H1 (cell line): ENCODE data around the gene AKR1B15. TPM values are rescaled to one million over a fixed set of nuclear protein-coding genes. Genes with fewer than 3 reads are reported as not detected.

Experiments used
- CTCF ChIA-PET: fragments of 300-600 bp; sonication (Branson Sonifier 250); formaldehyde crosslinking; loops from one replicate; lab custom pipeline; 2021; ENCODE audit not compliant: partially characterized antibody; lab: Charles Lee
- POLR2A ChIA-PET: fragments of 300-600 bp; sonication (Branson Sonifier 250); formaldehyde crosslinking; loops from one replicate; lab custom pipeline; 2021; ENCODE audit warnings: inconsistent platforms; ENCODE audit not compliant: partially characterized antibody; lab: Charles Lee
- DNase-seq, 2 experiments: peaks; one replicate each; pipeline versions ENCODE4 v3.0.0 to v3.0.0-alpha.2; 2010 to 2022; ENCODE audit warnings: low spot score in 2 of 2, low read depth in 1 of 2, mixed read lengths in 1 of 2
- FAIRE-seq: peaks from 2 replicates; lab custom pipeline; 2011; peaks lifted over from hg19 to GRCh38; lab: Jason Lieb, UNC
- H2AFZ ChIP-seq: 2 replicates; pipeline ENCODE4 v1.8.1; 2012; ENCODE audit warnings: low read length, inconsistent platforms
- H2AK5ac ChIP-seq: 2 replicates; pipeline ENCODE4 v1.6.1; 2013; ENCODE audit warnings: low read depth, low read length
- H2BK120ac ChIP-seq: replicated peaks from 2 replicates; pipeline ENCODE3; 2013; ENCODE audit warnings: low read depth, low read length, inconsistent platforms
- H2BK12ac ChIP-seq: 2 replicates; pipeline ENCODE4 v1.6.1; 2013; ENCODE audit warnings: low read depth, low read length
- H2BK15ac ChIP-seq: 2 replicates; pipeline ENCODE4 v1.6.1; 2013; ENCODE audit warnings: low read length
- H2BK20ac ChIP-seq: 2 replicates; pipeline ENCODE4 v1.6.1; 2013; ENCODE audit warnings: low read length
- H2BK5ac ChIP-seq: 2 replicates; pipeline ENCODE4 v1.6.1; 2013; ENCODE audit warnings: low read depth, low read length
- H3K14ac ChIP-seq: 2 replicates; pipeline ENCODE4 v1.6.1; 2013; ENCODE audit warnings: inconsistent platforms; ENCODE audit not compliant: insufficient read length
- H3K18ac ChIP-seq: 2 replicates; pipeline ENCODE4 v1.6.1; 2013; ENCODE audit warnings: low read length; ENCODE audit errors: extremely low read depth
- H3K23ac ChIP-seq: 2 replicates; pipeline ENCODE4 v1.6.1; 2013; ENCODE audit warnings: inconsistent platforms; ENCODE audit not compliant: insufficient read length
- H3K23me2 ChIP-seq: 2 replicates; pipeline ENCODE4 v1.6.1; 2013; ENCODE audit warnings: low read depth, low read length
- H3K27ac ChIP-seq: 2 replicates; pipeline ENCODE4 v1.6.1; 2011; ENCODE audit warnings: low read depth, low read length, inconsistent platforms
- H3K27me3 ChIP-seq, 4 experiments: replicated peaks in 1 of 4; 1 replicate in 1 of 4; 2 replicates in 3 of 4; pipeline versions ENCODE4 v1.6.1 to v1.8.1; 2011 to 2013; ENCODE audit warnings: low read length in 3 of 4, mild to moderate bottlenecking in 3 of 4, inconsistent platforms in 2 of 4, mixed read lengths in 2 of 4, moderate library complexity in 1 of 4; ENCODE audit not compliant: control insufficient read depth in 3 of 4, insufficient read depth in 3 of 4; ENCODE audit errors: extremely low read depth in 1 of 4
- H3K36me3 ChIP-seq, 4 experiments: 2 replicates each; pipeline versions ENCODE4 v1.6.1 to v1.8.1; 2011 to 2013; ENCODE audit warnings: mild to moderate bottlenecking in 4 of 4, low read length in 3 of 4, moderate library complexity in 2 of 4, control low read depth in 1 of 4, inconsistent platforms in 1 of 4; ENCODE audit not compliant: insufficient read depth in 4 of 4, control insufficient read depth in 2 of 4
- H3K4ac ChIP-seq: replicated peaks from 2 replicates; pipeline ENCODE3; 2013; ENCODE audit warnings: low read length, low read depth, mixed read lengths, inconsistent platforms; ENCODE audit not compliant: insufficient read length
- H3K4me1 ChIP-seq, 4 experiments: replicated peaks in 1 of 4; 1 replicate in 1 of 4; 2 replicates in 3 of 4; pipeline versions ENCODE4 v1.6.1 to v1.8.1; 2011 to 2013; ENCODE audit warnings: low read length in 3 of 4, inconsistent platforms in 2 of 4, mixed read lengths in 1 of 4; ENCODE audit not compliant: insufficient read depth in 4 of 4, control insufficient read depth in 3 of 4
- H3K4me2 ChIP-seq, 2 experiments: 2 replicates each; pipeline versions ENCODE4 v1.6.1 to v1.8.1; 2011 to 2013; ENCODE audit warnings: low read depth in 2 of 2, low read length in 2 of 2, control low read depth in 1 of 2, inconsistent platforms in 1 of 2, mild to moderate bottlenecking in 1 of 2; ENCODE audit not compliant: insufficient read depth in 1 of 2
- H3K4me3 ChIP-seq, 4 experiments: fragments of 200-600, 300-600 bp in 1 of 4; sonication (generic), shearing (Covaris generic), sonication (Bioruptor Twin) in 1 of 4; 2 replicates each; pipeline versions ENCODE4 v1.5.1 to v1.8.1; 2011 to 2016; ENCODE audit warnings: low read length in 4 of 4, low read depth in 3 of 4, control low read depth in 2 of 4, inconsistent platforms in 2 of 4, mild to moderate bottlenecking in 2 of 4, mixed read lengths in 1 of 4, moderate library complexity in 1 of 4; ENCODE audit not compliant: insufficient read depth in 2 of 4; ENCODE audit errors: extremely low read depth in 1 of 4
- H3K56ac ChIP-seq: replicated peaks from 2 replicates; pipeline ENCODE3; 2013; ENCODE audit warnings: low read depth, mild to moderate bottlenecking, mixed read lengths, low read length, inconsistent platforms; ENCODE audit not compliant: insufficient read length
- H3K79me1 ChIP-seq: 2 replicates; pipeline ENCODE4 v1.6.1; 2013; ENCODE audit warnings: low read depth, low read length, control low read depth
- H3K79me2 ChIP-seq, 2 experiments: 2 replicates each; pipeline versions ENCODE4 v1.6.1 to v1.8.1; 2012 to 2013; ENCODE audit warnings: low read length in 2 of 2, mild to moderate bottlenecking in 2 of 2, inconsistent platforms in 1 of 2; ENCODE audit not compliant: insufficient read depth in 2 of 2, control insufficient read depth in 1 of 2
- H3K9ac ChIP-seq, 4 experiments: replicated peaks in 1 of 4; 1 replicate in 1 of 4; 2 replicates in 3 of 4; pipeline versions ENCODE4 v1.6.1 to v1.8.1; 2011 to 2013; ENCODE audit warnings: low read depth in 3 of 4, low read length in 3 of 4, control low read depth in 2 of 4, mild to moderate bottlenecking in 2 of 4, moderate library complexity in 2 of 4, inconsistent platforms in 1 of 4; ENCODE audit errors: extremely low read depth in 1 of 4
- H3K9me3 ChIP-seq, 2 experiments: 2 replicates each; pipeline versions ENCODE4 v1.6.1 to v1.8.1; 2012 to 2013; ENCODE audit warnings: mild to moderate bottlenecking in 2 of 2, moderate library complexity in 2 of 2, control low read depth in 1 of 2, inconsistent platforms in 1 of 2, low read depth in 1 of 2, low read length in 1 of 2, mixed read lengths in 1 of 2; ENCODE audit not compliant: insufficient read depth in 2 of 2
- H4K20me1 ChIP-seq, 2 experiments: replicated peaks in 1 of 2; 2 replicates each; pipeline versions ENCODE3 to v1.8.1; 2011 to 2013; ENCODE audit warnings: inconsistent platforms in 2 of 2, low read length in 2 of 2, mild to moderate bottlenecking in 1 of 2; ENCODE audit not compliant: insufficient read depth in 2 of 2, control insufficient read depth in 1 of 2
- H4K5ac ChIP-seq: 2 replicates; pipeline ENCODE4 v1.6.1; 2013; ENCODE audit warnings: low read length, low read depth, mixed read lengths, inconsistent platforms; ENCODE audit not compliant: insufficient read length
- H4K8ac ChIP-seq: 2 replicates; pipeline ENCODE4 v1.8.0; 2013; ENCODE audit warnings: mild to moderate bottlenecking, moderate library complexity, low read length, inconsistent platforms; ENCODE audit not compliant: insufficient read depth; ENCODE audit errors: extremely low read depth
- H4K91ac ChIP-seq: replicated peaks from 2 replicates; pipeline ENCODE3; 2013; ENCODE audit warnings: low read length, mixed read lengths, inconsistent platforms; ENCODE audit not compliant: insufficient read length
- CREB1 ChIP-seq: IDR thresholded peaks from 2 replicates; pipeline ENCODE4 v1.6.1; 2012; ENCODE audit warnings: inconsistent platforms
- CTBP2 ChIP-seq: IDR thresholded peaks from 2 replicates; pipeline ENCODE4 v1.7.0; 2011; ENCODE audit warnings: borderline replicate concordance, mild to moderate bottlenecking, moderate library complexity, mixed read lengths, low read length; ENCODE audit not compliant: insufficient read depth, insufficient read length
- EP300 ChIP-seq, 2 experiments: IDR thresholded peaks; 1 replicate in 1 of 2; 2 replicates in 1 of 2; pipeline ENCODE4 v1.6.1; 2011 to 2012; ENCODE audit warnings: low read depth in 2 of 2, low read length in 2 of 2, mild to moderate bottlenecking in 2 of 2, borderline replicate concordance in 1 of 2, inconsistent platforms in 1 of 2, moderate library complexity in 1 of 2
- EZH2 ChIP-seq: fragments of 200-600 bp; sonication (generic); IDR thresholded peaks from 2 replicates; pipeline ENCODE4 v1.7.1; 2012; ENCODE audit warnings: low read depth, mild to moderate bottlenecking, moderate library complexity, low read length, inconsistent platforms; ENCODE audit not compliant: severe bottlenecking
- GABPA ChIP-seq: IDR thresholded peaks from 2 replicates; pipeline ENCODE4 v1.6.1; 2011; ENCODE audit warnings: mild to moderate bottlenecking, low read length, moderate library complexity, borderline replicate concordance; ENCODE audit not compliant: insufficient read depth
- GTF2F1 ChIP-seq: IDR thresholded peaks from 2 replicates; pipeline ENCODE4 v1.6.1; 2012; ENCODE audit warnings: low read depth, low read length, improper control_type of control experiment, borderline replicate concordance
- HDAC6 ChIP-seq: IDR thresholded peaks from one replicate; pipeline ENCODE4 v1.7.1; 2012; ENCODE audit warnings: low read depth, mild to moderate bottlenecking, inconsistent platforms, low read length, moderate library complexity
- NANOG ChIP-seq: IDR thresholded peaks from 2 replicates; pipeline ENCODE4 v1.6.1; 2011; ENCODE audit warnings: low read length, low read depth, mild to moderate bottlenecking, inconsistent platforms; ENCODE audit not compliant: insufficient read depth, poor library complexity, severe bottlenecking
- NRF1 ChIP-seq: IDR thresholded peaks from 2 replicates; pipeline ENCODE4 v1.6.1; 2011; ENCODE audit warnings: mild to moderate bottlenecking, low read depth, low read length, improper control_type of control experiment
- RXRA ChIP-seq: IDR thresholded peaks from 2 replicates; pipeline ENCODE4 v1.6.1; 2011; ENCODE audit warnings: low read depth, mild to moderate bottlenecking, low read length, moderate library complexity; ENCODE audit not compliant: insufficient read depth
- USF2 ChIP-seq: IDR thresholded peaks from 2 replicates; pipeline ENCODE4 v1.6.1; 2011; ENCODE audit warnings: low read length, improper control_type of control experiment
- WGBS, 2 experiments: shearing (Covaris generic) in 1 of 2; methylation state at CpG; one replicate each; pipeline versions ENCODE4 v1.1.6 to v1.1.7; 2013 to 2015; ENCODE audit warnings: low lambda C conversion rate in 2 of 2, mixed read lengths in 2 of 2, inconsistent platforms in 1 of 2, low coverage in 1 of 2, missing lambda C conversion rate in 1 of 2; ENCODE audit not compliant: insufficient replicate concordance in 2 of 2, insufficient coverage in 1 of 2, insufficient read length in 1 of 2; ENCODE audit errors: extremely low coverage in 1 of 2, missing lambda C conversion rate in 1 of 2; 5-methylcytosine and 5-hydroxymethylcytosine counted together
- polyA plus RNA-seq, 7 experiments: library from polyadenylated mRNA; depleted of rRNA in 3 of 7; stranded (reverse) in 5 of 7; unstranded in 2 of 7; fragments of >200 nt in 5 of 7; fragments of 200-250 nt in 2 of 7; gene quantifications; 1 replicate in 5 of 7; 2 replicates in 1 of 7; 4 replicates in 1 of 7; pipeline versions ENCODE4 v1.2.1 to v1.2.3, GENCODE V29; 2011 to 2013; ENCODE audit warnings: missing spikeins in 2 of 7, mixed read lengths in 2 of 7
- total RNA-seq: library from RNA; stranded (reverse); fragmentation: NEBNext Ultra II Directional; extraction: Animal tissue kit (Norgen Biotek cat#: 25700); gene quantifications from 2 replicates; pipeline ENCODE4 v1.2.1, GENCODE V29; 2021

Gene AKR1B15
- total and polyA plus RNA-seq, 2 of the 8 experiments (the other 6 are each of a cell fraction or from before 2014, with no cell fraction given): 0.15 to 0.47 TPM

GRCh38 chr7:134535272-134535918 lies 13.5 kb upstream of the AKR1B15 start:
- H4K20me1 ChIP-seq: no peaks in the 10 kb centered on the region
- no peak overlapping the region for H4K8ac ChIP-seq
- H3K4me2 ChIP-seq: no peak overlapping the region
- FAIRE-seq (no peak), DNase-seq (no peak)
- no peak overlapping the region for H3K9ac ChIP-seq
- 94% methylated on average over 3 of the region's 3 CpGs; no CpG with 5 or more reads in 1 of the 2 experiments for WGBS, 2 experiments
- no peaks in the 10 kb centered on the region for H3K79me1 ChIP-seq
- H3K23ac ChIP-seq: no peak overlapping the region
- no peak overlapping the region for H3K27ac ChIP-seq
- no peaks in the 10 kb centered on the region for H3K36me3 ChIP-seq
- no peak overlapping the region for H4K5ac ChIP-seq
- H3K4ac ChIP-seq: no peak overlapping the region
- H2BK5ac ChIP-seq: no peak overlapping the region
- H2AFZ ChIP-seq: no peak overlapping the region
- no peak overlapping the region for H2BK15ac ChIP-seq
- H2BK20ac ChIP-seq: no peak overlapping the region
- H3K14ac ChIP-seq: no peak overlapping the region
- ChIA-PET POLR2A (interaction anchor here (0.7 kb wide), 1 partner anchor 13 kb away, joined by 3 read pairs; no protein-coding TSS in a partner anchor), CTCF (interaction anchor here (0.6 to 3.6 kb wide), 7 partner anchors 11 to 799 kb away, joined by 3 to 12 read pairs (median 4); no protein-coding TSS in a partner anchor)
- no peaks in the 10 kb centered on the region for H3K27me3 ChIP-seq
- H3K4me3 ChIP-seq: no peak overlapping the region
- 0 out of 2 replicates have a peak, but pooled peaks cover 1% of the 10 kb centered on the region for H3K23me2 ChIP-seq
- H3K56ac ChIP-seq: no peak overlapping the region
- no peak overlapping the region for H2BK12ac ChIP-seq
- no peaks in the 10 kb centered on the region for H3K79me2 ChIP-seq
- H2BK120ac ChIP-seq: no peak overlapping the region
- H2AK5ac ChIP-seq: no peak overlapping the region
- H3K4me1 ChIP-seq: no peaks in the 10 kb centered on the region
- no peak overlapping the region for H4K91ac ChIP-seq
- no peaks in the 10 kb centered on the region for H3K9me3 ChIP-seq
- H3K18ac ChIP-seq: no peak overlapping the region
- TF ChIP-seq RXRA: no peak
- TF ChIP-seq GTF2F1: no peak
- TF ChIP-seq NRF1: no peak
- TF ChIP-seq GABPA: no peak
- TF ChIP-seq EP300 (IDR thresholded peaks at IDR 0.05; ENCODE audit: borderline replicate concordance in 1 of 2, low read depth in 2 of 2, low read length in 2 of 2): no peak
- TF ChIP-seq USF2: no peak
- no peak for TF ChIP-seq NANOG
- no peak for TF ChIP-seq EZH2
- TF ChIP-seq CTBP2: no peak
- no peak for TF ChIP-seq CREB1
- TF ChIP-seq HDAC6: no peak
